WTC11 (cell line): Measurements from ENCODE around the gene LRRC32.

ENCODE experiments used
- NR3C1 ChIP-seq: sonication (generic); formaldehyde crosslinking; conservative IDR thresholded peaks from 2 replicates; pipeline ENCODE4 v1.8.1; 2023; ENCODE audit warnings: low read depth, mild to moderate bottlenecking, missing genetic modification reagents
- TF ChIP-seq, protein P1 (sequence below): fragments of 200-600 bp; IDR thresholded peaks from 2 replicates; pipeline ENCODE4 v1.8.0; 2022; ENCODE audit warnings: antibody characterized with exemption
- TF ChIP-seq, protein P2 (sequence below): sonication (generic); formaldehyde crosslinking; IDR thresholded peaks from 2 replicates; pipeline ENCODE4 v1.8.0; 2022; ENCODE audit warnings: mild to moderate bottlenecking, missing genetic modification reagents

DNA sequence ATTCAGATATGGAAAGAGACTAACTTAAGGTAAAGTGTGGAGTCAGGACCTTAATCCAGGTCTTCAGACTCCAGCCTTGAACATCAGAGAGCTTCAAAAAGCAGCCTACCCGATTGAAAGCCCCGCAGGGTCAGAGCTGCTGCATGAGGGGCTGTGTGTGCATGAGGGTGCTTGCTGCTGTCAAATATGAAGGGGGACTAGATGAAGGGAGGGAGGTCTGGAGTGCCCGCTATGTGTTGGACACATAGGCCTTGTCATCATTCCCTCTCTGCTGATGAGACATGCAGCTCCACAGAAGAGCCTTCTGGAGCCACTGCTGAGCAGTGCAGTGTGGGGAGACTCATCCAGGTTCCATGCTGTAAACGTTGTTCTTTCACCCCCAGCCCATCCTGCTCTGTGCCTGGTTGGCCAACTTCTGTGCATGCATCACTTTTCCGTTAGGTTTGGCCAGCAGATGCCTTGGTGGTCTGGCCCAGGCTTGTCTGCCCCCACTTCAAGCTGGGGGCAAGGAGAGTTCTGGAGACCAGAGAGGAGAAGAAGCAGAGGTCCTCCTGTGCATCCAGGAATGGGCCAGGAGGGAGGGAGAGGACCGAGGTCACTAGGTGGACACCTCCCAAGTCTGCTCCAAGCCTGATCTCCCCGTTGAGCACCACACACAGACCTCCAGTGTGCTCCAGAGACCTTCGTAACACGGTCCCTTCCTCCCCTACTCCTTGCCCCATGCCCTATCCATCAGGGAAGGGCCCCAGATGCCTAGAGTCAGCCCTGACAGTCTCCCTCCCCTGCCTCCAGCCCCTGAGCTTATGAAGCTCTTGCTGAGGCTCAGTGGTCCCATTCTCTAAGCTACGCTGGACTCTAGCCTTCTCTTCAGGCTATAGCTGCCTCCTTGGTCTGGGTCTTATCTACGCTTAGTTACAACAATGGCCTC lies 32.0 kb downstream of the LRRC32 start:
- TF ChIP-seq, protein P1, sequence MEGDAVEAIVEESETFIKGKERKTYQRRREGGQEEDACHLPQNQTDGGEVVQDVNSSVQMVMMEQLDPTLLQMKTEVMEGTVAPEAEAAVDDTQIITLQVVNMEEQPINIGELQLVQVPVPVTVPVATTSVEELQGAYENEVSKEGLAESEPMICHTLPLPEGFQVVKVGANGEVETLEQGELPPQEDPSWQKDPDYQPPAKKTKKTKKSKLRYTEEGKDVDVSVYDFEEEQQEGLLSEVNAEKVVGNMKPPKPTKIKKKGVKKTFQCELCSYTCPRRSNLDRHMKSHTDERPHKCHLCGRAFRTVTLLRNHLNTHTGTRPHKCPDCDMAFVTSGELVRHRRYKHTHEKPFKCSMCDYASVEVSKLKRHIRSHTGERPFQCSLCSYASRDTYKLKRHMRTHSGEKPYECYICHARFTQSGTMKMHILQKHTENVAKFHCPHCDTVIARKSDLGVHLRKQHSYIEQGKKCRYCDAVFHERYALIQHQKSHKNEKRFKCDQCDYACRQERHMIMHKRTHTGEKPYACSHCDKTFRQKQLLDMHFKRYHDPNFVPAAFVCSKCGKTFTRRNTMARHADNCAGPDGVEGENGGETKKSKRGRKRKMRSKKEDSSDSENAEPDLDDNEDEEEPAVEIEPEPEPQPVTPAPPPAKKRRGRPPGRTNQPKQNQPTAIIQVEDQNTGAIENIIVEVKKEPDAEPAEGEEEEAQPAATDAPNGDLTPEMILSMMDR: no peak
- no peak for TF ChIP-seq NR3C1
- TF ChIP-seq, protein P2, sequence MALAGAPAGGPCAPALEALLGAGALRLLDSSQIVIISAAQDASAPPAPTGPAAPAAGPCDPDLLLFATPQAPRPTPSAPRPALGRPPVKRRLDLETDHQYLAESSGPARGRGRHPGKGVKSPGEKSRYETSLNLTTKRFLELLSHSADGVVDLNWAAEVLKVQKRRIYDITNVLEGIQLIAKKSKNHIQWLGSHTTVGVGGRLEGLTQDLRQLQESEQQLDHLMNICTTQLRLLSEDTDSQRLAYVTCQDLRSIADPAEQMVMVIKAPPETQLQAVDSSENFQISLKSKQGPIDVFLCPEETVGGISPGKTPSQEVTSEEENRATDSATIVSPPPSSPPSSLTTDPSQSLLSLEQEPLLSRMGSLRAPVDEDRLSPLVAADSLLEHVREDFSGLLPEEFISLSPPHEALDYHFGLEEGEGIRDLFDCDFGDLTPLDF: no peak
